SIG-M5 treated with dmso at 0.1 percent for 504 hours (cell line): ENCODE data around the gene CENPL.
"Not testable (repeated sequence)": the region's sequence is repeated elsewhere in the genome, so short reads cannot be mapped to it uniquely, and the experiment has no call there.

Source experiments
- DNase-seq: peaks from one replicate; lab custom pipeline; 2025; ENCODE audit not compliant: unreplicated experiment; lab: John Stamatoyannopoulos, UW

The CENPL gene

GRCh38 chr1:173764331-173764730 is 60.4 kb downstream of the CENPL start:
- DNase-seq: not testable (repeated sequence)

GRCh38 chr1:173758980-173759379 is 65.7 kb downstream of the CENPL start:
- DNase-seq: no peak

- no peak for DNase-seq
Observed at GRCh38 chr1:173758110-173758509, 66.6 kb downstream of the CENPL start.

GRCh38 chr1:173757666-173758065 is 67.0 kb downstream of the CENPL start:
- DNase-seq: no peak

GRCh38 chr1:173753830-173754229 is 70.9 kb downstream of the CENPL start:
- no peak for DNase-seq
